ENCODE measurements around the gene EPHA5.
"Not testable (repeated sequence)": the region's sequence is repeated elsewhere in the genome, so short reads cannot be mapped to it uniquely, and the experiment has no call there.

EPHA5 gene

DNA sequence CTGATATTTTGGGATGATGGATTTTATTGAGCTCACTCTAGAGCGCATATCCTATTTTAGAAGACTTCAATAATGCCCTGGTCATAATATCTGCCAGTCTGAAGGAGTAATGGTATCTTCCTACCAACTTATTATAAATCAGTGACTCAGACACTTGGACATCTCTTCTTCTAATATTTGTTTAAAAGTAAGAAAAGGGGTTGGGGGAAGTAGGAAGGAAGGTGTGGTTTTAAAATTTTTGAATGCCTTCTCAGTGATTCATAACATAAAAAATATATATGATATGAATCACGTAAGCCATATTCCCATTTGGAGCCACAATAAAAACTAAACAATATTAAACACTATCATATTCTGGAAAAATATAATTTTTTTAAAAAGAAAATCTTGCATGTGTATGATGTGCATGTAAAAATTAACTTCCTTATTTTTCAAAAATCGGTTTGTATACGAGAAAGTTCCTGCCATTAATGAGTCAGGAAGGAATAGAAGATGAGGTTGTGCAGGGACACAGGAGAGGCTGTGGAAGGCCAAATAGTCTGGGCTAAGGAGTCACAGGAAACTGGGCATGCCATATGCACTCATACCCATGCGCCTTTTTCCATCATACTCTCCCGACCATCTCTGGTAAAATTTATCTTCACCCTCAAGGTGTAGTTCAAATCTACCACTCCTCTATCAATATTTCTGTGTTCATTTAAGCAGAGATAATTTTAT, 286.5 kb downstream of the EPHA5 start:
- no peak for DNase-seq (ENCODE audit: low read depth in 1 of 2, low spot score in 1 of 2)

DNA sequence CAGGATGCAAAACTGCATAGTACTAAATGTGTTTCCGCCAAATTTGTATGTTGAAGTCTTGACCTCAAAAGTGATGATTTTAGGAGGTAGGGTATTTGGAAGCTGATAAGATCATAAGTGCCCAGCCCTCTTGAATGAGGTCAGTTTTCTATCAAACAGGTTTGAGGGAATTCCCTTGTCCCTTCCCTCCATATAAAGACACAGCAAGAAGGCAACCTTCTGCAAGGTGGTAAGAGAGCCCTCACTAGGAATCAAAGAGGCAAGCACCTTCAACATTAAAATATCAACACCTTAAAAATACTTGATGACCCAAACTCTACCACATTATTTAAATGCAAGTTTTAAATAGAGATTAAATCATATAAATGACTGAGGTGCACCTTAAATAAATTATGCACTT, 288.6 kb downstream of the EPHA5 start:
- DNase-seq (ENCODE audit: low read depth in 1 of 2, low spot score in 1 of 2) = no peak

DNA sequence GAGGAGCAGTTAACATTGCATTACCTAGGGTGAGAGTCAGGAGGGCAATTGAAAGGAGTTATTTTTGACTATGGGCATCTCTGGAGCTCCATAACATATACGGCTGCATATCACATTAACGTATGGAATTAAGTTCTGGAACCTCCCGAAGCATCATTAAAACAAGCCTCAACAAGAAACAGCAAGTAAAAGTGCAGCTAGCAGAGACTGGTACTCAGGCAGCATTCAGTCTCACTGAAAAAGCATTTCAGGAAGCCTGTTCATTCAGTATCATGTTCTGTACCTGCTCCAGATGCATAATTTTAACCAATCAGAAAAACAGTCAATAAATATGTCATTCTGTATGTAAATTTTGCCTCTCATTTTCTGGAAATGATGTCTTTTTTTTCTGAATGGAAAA, 299.6 kb downstream of the EPHA5 start:
- DNase-seq (ENCODE audit: low read depth in 1 of 2, low spot score in 1 of 2) = no peak

DNA sequence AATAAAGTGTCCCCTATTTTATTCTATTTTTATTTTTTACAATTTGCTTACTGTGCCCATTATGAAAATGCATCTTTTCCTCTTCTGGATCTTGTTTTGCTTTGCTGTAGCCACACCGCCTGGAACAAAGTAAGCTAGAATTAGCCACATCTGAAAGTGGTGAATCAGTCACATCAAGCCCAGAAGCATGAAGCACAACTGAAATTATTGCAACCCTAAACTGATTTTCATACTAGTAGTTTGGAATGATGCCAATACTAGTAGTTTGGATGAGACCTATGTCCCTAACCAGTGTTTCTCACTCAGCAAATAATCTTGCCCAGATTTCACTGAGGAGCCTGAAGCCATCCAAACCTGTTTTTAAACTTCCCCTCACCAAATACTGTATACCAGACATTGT, 303.0 kb downstream of the EPHA5 start:
- no peak for DNase-seq (ENCODE audit: low read depth in 1 of 2, low spot score in 1 of 2)

DNA sequence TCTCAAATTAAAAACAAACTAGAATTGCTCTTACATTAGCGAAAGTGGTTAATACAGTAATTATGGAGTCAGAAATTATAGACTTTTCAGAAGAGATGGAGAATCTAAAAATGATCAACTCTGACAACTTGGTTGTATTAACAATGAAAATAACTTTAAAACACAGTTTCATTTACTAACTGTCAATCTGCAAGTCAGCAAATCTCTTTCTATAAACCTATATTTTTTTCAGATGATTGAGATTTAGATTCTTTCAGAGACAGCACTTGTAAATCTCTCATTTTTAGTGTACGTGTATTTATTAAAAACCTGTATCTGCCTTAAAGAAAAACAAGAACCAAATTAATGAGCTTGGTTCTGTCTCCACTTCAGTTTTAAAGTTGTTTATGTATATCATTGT, 311.4 kb downstream of the EPHA5 start:
- DNase-seq (ENCODE audit: low read depth in 1 of 2, low spot score in 1 of 2) = no peak

DNA sequence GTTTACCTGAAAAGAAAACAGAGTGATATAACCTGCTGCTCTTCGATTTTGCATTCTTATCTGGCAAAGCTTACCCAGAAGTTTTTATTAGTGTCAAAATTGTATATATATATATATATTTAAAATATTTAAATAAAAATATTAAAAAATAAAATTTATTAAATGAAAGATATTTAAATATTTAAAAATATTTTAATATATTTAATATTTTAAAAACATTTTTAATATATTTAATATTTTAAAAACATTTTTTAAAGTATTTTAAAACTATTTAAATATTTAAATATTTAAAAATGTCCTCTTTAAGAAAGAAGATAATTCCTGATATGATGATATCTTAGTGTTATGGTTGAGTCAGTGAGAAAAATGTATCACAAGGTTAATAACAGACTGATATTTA, 317.2 kb downstream of the EPHA5 start:
- no peak for DNase-seq (ENCODE audit: low read depth in 1 of 2, low spot score in 1 of 2)

DNA sequence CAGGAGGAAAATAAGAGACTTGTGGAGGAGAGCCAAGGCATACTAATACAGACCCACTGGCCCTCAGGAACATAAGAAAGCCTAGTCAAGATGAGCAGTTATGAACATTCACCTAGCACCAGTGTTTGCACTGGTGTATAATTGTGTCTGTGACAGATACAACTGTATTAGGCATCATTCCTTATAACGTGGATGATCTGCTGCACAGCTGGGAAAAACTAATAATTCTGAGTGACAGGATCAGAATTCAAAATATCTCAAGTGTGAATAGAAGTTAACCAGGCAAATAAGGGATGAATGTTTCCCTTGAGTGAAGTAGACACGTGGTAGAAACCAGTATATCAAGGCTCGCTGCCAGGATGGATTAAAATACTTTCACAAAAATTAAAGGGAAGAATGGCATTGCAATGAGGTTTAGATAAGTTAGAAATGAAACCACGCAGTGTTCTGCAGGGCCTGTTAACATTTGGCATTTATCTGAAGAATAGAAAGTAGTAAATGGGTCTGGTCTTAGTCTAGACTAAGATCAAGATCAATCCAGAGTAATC, 325.9 kb downstream of the EPHA5 start:
- no peak for DNase-seq (ENCODE audit: low read depth in 1 of 2, low spot score in 1 of 2)

DNA sequence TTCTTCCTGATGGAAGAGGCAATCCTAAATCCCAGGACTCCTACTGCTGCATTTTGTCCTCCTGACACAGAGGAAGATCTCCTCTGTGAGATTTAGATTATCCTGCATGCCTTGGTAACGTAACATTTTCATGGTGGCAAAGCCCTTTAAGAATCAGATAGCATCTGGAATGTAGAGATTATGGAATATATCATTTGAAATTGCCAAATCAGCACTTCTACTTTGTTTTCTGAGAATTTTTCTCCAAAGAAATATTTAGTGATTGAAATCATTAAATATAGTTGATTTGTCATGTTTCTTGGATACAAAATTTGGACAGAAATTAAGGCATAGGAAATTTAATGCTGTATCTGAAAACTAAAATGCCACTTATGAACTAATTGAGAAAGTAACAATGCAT, 326.9 kb downstream of the EPHA5 start:
- DNase-seq (ENCODE audit: low read depth in 1 of 2, low spot score in 1 of 2) = no peak

DNA sequence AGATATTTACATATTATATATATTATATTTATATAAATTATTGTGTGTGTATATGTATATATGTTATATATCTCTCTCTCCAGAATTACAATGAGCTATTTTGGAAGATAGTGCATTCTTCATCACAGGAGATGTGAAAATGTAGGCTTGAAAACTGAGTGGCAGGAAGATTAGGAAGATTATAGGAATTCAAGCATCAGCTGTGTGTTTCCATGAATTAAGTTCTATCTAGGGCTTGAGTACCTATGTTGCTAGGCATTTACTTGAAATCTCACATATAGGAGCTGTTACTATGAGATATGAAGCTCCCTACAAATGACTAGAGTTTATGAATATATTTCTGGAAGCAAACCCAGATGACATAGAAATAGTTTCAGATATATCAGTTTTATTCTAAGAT, 328.7 kb downstream of the EPHA5 start:
- DNase-seq (ENCODE audit: low read depth in 1 of 2, low spot score in 1 of 2) = no peak

DNA sequence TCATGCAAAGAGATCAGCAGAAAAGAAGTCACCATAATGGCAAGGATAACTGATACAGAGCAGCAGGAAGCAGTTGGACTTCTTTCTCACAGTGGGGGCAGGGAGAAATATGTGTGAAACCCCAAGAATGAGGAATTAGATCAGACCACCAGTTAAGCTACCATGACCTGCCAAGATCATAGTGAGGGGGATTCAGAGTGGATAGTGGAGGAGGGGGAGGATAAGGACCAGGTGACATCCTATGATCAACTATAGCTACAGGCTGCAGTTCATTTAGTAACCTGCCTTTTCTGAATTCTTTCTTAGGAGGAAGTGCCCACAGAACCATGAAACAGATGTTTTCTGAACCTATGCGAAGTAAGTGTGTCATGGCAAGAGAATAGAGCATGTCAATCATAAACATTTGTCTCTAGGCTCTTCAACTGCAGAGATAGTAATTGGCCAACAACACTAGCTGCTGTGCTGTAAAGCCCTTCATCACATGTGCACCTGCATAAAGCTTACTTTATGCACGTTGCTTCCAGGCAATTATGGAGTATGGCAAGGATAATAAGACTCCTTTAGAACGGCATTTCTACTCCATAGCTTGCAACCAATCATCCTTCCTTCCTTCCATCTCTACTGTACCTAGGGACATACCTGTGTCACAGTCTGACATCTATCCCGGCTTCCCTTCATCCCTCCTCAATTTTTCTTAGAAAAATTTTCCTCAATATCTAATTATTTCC, 329.7 kb downstream of the EPHA5 start:
- no peak for DNase-seq (ENCODE audit: low read depth in 1 of 2, low spot score in 1 of 2)

DNA sequence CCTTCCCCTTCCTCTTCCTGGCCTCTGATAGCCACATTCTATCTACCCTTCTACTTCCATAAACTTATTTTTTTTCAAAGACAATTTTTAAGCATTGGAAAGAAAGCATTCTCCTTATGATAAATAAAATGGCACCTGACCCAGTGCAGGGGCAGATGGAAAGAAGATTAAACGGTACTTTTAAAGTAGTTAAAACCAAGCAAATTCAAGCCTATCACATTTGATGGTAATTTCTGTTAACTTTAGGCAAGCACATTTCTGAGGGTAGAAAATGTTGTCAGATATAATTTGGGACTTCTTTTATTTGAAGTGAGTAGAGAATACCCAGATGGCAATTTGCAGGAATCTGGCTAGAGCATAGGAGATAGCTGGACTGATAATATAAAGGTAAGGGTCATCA, 332.9 kb downstream of the EPHA5 start:
- DNase-seq (ENCODE audit: low read depth in 1 of 2, low spot score in 1 of 2) = no peak

DNA sequence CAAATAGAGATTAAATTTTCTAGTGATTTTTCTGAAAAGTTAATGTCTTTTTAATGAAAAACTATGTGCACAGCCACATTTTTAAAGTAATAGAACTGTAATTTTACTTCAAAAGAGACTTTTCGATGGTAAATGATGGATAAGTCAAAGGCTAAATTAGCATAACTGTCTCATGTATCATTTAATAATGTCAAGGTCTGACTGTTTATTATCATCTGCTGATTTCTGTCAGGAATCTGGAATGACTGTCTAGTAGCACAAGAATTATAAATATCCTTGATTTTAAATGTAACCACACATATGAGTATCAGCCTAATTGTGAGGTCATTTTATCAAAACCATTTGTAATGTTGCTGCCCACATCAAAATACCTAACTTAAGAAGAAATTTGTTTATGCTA, 333.8 kb downstream of the EPHA5 start:
- no peak for DNase-seq (ENCODE audit: low read depth in 1 of 2, low spot score in 1 of 2)

DNA sequence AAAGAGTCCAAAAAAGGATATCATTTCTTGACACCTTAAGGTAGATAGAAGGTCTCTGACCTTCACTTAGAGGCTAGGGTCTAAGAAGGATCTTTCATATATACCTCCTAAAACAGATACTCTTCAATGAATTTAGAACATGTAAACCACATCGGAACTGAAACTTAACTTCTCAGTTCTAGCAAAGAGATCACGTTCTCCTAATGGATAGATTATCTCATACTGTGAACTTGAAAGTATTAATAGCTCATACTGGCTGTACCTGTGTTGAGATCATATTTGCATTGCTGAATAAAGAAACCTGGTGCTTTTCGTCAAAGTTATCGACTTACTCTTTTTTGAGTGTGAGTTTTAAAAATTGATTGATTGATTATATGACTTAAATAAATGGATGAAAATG, 353.8 kb downstream of the EPHA5 start:
- DNase-seq (ENCODE audit: low read depth in 1 of 2, low spot score in 1 of 2) = no peak

DNA sequence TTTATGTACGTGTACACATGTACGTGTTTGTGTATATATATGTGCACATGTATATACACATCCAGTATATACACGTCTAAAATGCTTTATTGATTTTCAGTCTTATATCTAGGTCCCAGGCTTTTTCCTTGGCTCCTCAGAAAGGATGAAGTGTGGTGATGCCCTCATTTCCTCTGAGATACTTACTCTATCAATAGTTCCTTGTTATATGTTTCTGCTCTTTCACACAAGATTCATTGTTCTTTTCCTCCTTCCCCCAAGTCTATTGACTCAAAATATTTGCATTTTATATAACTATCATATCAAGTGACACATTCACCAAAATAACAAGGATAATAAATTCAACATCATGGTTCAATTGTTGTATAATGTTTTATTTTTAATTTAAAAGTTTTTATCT, 359.2 kb downstream of the EPHA5 start:
- no peak for DNase-seq (ENCODE audit: low read depth in 1 of 2, low spot score in 1 of 2)

DNA sequence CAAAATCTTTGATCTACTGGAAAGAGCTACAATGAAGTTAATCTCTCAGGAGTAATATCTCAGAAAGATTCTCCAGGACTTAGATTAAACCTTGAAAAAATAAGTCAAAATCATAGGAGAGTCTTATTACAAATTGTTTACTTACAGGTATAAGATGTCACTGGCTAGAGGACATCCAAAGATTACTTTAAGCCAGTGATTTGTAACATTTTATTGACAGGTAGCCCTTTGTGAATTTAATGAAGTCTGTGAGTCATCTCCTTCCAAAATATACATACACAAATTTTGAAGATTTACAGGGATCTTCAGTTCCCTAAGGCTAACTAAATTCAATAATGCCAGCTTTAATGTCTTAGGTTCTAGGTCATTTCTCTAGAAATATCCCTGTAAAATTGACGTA, 359.7 kb downstream of the EPHA5 start:
- no peak for DNase-seq (ENCODE audit: low read depth in 1 of 2, low spot score in 1 of 2)

DNA sequence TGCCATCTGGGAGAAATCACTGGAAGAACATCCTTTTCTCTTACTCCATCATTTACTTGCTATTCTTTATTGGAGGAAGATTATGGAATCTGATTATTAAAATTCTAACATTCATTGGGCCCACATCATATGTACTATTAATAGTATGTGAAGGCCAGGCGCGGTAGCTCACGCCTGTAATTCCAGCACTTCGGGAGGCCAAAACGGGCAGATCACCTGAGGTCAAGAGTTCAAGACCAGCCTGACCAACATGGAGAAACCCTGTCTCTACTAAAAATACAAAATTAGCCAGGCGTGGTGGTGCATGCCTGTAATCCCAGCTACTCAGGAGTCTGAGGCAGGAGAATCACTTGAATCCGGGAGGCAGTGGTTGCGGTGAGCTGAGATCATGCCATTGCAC, 361.7 kb downstream of the EPHA5 start:
- DNase-seq (ENCODE audit: low read depth in 1 of 2, low spot score in 1 of 2) = not testable (repeated sequence)

DNA sequence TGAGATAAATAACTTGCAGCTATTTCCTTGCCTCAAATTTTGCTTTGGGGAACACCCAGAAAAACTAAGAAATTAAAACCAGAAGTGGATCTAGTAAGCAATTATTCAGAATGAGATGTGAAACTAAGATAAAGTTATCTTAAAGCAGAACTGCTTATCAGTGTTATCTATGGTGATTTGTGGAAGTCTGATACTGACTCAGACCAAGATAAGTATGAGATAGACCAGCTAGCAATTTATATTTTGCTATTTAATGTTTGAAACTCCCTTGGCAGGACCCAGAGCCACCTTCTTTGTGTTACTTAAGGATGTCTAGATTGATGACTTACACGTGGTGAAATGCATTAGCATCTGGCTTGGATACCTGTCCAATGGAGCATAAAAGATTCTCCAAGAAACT, 368.1 kb downstream of the EPHA5 start:
- DNase-seq (ENCODE audit: low read depth in 1 of 2, low spot score in 1 of 2) = no peak

DNA sequence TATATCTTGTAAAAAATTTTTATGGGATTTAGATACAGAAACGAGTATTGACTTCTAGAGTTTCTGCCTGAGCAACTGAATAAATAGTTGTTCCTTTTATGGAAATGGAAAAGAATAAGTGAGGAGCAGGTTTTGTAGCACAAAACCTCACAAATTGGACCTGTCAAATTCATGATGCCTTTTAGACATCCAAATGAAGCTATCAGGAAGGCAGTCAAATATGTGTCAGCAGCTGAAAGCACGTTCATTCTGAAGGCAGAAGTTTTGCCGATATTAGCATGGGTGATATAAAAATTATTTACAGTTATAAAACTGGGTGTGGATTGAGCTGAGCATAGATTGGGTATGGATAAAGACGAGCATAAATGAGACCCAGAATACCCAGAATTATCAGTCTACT, 374.0 kb downstream of the EPHA5 start:
- DNase-seq (ENCODE audit: low read depth in 1 of 2, low spot score in 1 of 2) = no peak

DNA sequence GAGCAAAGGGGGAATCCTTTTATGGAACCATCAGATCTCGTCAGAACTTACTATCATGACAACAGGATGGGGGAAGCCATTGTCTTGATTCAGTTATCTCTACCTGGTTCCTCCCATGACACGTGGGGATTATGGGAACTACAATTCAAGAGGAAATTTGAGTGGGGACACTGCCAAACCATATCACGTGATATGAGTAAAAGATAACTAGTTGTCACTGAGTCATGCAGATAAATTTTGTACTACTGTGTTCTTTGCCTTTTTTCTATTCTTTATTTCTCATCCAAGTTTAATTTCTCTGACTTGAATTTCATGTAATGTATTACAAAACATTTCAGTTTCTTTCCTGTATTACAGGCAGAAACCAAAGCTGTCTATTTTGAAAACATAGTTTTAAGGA, 383.2 kb downstream of the EPHA5 start:
- DNase-seq (ENCODE audit: low read depth in 1 of 2, low spot score in 1 of 2) = no peak
